HL-60 (cell line): Measurements from ENCODE around the gene HRH3.

Experiments
- DNase-seq, 2 experiments: peaks; one replicate each; pipeline ENCODE4 v3.0.0-alpha.2; 2010 to 2020; ENCODE audit warnings: low read depth in 1 of 2, low spot score in 1 of 2
- H3K27ac ChIP-seq: fragments of 250-450 bp; sonication (Bioruptor Pico); replicated peaks from 2 replicates; pipeline ENCODE4 v1.5.1; 2020; ENCODE audit warnings: mild to moderate bottlenecking, moderate library complexity
- H3K27me3 ChIP-seq: fragments of 250-450 bp; sonication (Bioruptor Pico); 2 replicates; pipeline ENCODE4 v1.5.1; 2021; ENCODE audit warnings: mild to moderate bottlenecking, moderate library complexity; ENCODE audit not compliant: insufficient read depth, poor library complexity, severe bottlenecking
- H3K4me3 ChIP-seq: replicated peaks from 2 replicates; pipeline ENCODE4 v1.5.1; 2011; ENCODE audit warnings: mild to moderate bottlenecking, control low read depth, low read length; ENCODE audit not compliant: insufficient read depth
- CTCF ChIP-seq: IDR thresholded peaks from one replicate; pipeline ENCODE4 v1.5.1; 2011; ENCODE audit warnings: low read length, control low read depth, inconsistent platforms; ENCODE audit not compliant: insufficient read depth
- GABPA ChIP-seq: IDR thresholded peaks from 2 replicates; pipeline ENCODE4 v1.6.1; 2012; ENCODE audit warnings: low read depth
- POLR2AphosphoS5 ChIP-seq: IDR thresholded peaks from 2 replicates; pipeline ENCODE4 v1.6.1; 2012; ENCODE audit warnings: low read depth
- REST ChIP-seq: IDR thresholded peaks from 2 replicates; pipeline ENCODE4 v1.6.1; 2012; ENCODE audit warnings: low read depth; ENCODE audit not compliant: insufficient replicate concordance
- SPI1 ChIP-seq: IDR thresholded peaks from 2 replicates; pipeline ENCODE4 v1.6.1; 2012; ENCODE audit warnings: low read depth, mild to moderate bottlenecking, borderline replicate concordance

The HRH3 gene

GRCh38 chr20:62235001-62235776 lies 15.1 kb upstream of the HRH3 start:
- no peak for TF ChIP-seq CTCF
- no peak for TF ChIP-seq POLR2AphosphoS5
- no peak for TF ChIP-seq GABPA
- no peak for TF ChIP-seq SPI1
- TF ChIP-seq REST = no peak
- Histone ChIP-seq H3K4me3 (no peak overlapping the region), H3K27me3 (no peaks in the 10 kb centered on the region), H3K27ac (no peak overlapping the region)
- DNase-seq = no peak

GRCh38 chr20:62234339-62234738 lies 14.3 kb upstream of the HRH3 start:
- H3K27me3 ChIP-seq = no peaks in the 10 kb centered on the region
- TF ChIP-seq SPI1 = no peak
- no peak for TF ChIP-seq CTCF
- TF ChIP-seq GABPA = no peak
- no peak for TF ChIP-seq POLR2AphosphoS5
- no peak for TF ChIP-seq REST
- no peak for DNase-seq
- H3K27ac ChIP-seq = no peak overlapping the region
- no peak overlapping the region for H3K4me3 ChIP-seq

GRCh38 chr20:62233684-62234083 lies 13.6 kb upstream of the HRH3 start:
- Histone ChIP-seq H3K27me3 (no peaks in the 10 kb centered on the region), H3K27ac (no peak overlapping the region), H3K4me3 (no peak overlapping the region)
- no peak for TF ChIP-seq REST
- peak; percentile 35; the same call in 1 of the 2 replicates for TF ChIP-seq SPI1
- DNase-seq = no peak
